Measurements from ENCODE around the gene ZNF331.

ZNF331 gene

GRCh38 chr19:53577968-53578367, 40.0 kb downstream of the ZNF331 start:
- no peak for DNase-seq

- no peak for DNase-seq
Measured at GRCh38 chr19:53579518-53579917, 41.6 kb downstream of the ZNF331 start.

DNA sequence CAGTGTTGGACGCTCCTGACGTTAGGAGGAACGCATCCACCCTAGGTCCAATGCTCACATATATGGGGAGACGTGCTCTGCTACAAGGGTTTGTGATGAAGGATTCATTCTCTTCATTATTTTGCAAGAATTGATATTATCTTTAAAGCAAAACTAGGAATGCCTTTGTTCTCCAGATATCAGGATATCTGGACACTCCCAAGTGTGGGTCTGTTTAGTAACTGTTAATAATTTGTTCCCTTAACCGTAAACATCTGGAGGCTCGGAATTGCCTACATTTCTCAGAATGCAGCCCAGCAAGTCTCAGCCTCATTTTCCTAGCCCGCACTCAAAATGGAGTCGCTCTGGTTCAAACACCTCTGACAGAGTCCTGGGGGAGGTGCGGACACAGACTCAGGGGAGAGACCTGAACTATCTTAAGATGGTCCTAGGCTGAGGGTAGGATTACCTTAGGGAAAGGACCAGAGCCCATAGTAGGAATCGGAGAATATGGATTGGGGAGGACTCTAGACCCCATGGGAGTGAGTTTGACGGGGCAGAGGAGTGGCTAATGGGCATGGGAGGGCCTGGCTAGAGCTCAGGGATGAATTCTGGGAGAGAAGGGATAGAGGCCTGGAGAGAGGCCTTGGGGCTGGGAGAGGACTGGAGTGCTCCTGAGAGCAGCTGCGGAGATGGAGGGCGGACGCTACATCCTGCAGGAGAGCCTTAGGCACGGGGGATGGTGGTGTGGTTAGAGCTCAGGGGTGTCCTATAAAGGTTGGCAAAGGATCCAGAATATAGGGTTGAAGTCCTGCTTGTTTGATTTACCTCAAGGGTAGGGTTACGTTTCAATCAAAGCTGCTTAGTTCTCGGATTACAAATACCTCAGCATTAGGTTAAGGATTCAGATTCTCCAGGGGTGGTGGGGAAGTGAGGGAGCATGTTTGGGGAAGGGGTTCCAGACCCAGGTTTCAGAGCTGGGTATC, 43.2 kb downstream of the ZNF331 start:
- DNase-seq = no peak

DNA sequence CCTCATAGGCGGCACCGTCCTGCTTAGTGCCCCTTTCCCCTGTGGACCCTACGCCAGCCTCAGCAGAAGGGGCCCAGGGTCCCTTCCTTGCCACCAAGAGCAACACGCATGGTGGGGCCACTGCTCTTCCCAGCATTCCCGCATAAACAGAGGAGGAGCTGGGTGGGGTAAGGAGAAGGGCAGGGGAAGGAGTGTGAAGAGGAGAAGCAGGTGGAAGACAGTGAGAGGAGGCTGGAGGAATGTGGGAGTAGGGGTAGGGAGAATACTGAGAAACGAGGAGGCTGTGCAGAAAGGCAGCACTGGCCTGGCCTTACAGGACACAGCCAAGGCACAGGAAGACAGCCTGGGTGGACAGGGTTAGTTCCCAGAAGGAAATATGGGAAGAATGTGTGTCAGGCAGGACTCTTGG, 43.9 kb downstream of the ZNF331 start:
- no peak for DNase-seq

- DNase-seq = no peak
Measured at GRCh38 chr19:53583181-53583580, 45.2 kb downstream of the ZNF331 start.

DNA sequence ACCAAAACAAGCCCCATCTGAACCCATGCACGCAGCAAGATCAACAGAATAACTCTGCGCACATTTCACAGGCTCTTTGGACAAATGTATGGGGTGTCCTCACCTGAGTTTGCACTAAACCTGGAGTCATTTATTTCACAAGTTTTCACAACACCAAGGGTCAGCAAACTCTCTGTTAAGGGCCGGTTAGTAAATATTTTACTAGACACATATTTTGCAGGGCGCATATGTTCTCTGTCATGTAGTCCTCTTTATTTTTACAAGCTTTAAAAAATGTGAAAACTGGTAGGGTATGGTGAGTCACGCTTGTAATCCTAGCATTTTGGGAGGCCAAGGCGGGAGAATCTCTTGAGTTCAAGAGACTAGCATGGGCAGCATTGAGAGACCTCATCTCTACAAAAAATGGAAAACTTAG, 48.3 kb downstream of the ZNF331 start:
- DNase-seq = no peak

- DNase-seq = no peak
Measured at GRCh38 chr19:53594811-53595509, 57.0 kb downstream of the ZNF331 start.

GRCh38 chr19:53595510-53595867, 57.5 kb downstream of the ZNF331 start:
- no peak for DNase-seq

DNA sequence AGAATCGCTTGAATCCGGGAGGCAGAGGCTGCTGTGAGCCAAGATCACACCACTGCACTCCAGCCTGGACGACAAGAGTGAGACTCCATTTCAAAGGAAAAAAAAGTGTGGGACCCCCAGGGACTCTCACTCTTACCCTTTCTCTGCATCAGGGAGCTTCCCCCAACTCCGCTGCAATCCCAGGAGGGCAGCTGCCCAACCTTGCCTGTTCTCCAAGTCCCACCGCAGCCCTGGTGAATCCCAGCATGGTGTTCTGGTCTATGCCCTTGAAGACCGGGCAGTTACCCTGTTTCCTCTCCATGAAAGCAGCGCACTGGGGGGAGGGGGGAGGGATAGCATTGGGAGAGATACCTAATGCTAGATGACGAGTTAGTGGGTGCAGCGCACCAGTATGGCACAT, 58.1 kb downstream of the ZNF331 start:
- no peak for DNase-seq

DNA sequence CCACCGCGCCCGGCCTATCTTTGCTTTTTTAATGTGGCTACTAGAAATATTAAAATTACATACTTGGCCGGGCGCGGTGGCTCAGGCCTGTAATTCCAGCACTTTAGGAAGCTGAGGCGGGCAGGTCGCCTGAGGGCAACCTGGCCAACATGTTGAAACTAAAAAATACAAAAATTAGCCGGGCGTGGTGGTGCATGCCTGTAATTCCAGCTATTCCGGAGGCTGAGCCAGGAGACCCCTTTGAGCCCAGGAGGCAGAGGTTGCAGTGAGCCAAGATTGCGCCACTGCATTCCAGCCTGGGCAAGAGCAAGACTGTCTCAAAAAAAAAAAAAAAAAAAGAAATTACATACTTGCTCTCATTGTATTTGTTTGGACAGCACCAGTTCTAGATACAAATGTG, 59.1 kb downstream of the ZNF331 start:
- DNase-seq = no peak

GRCh38 chr19:53598361-53598760, 60.4 kb downstream of the ZNF331 start:
- no peak for DNase-seq

- no peak for DNase-seq
Measured at GRCh38 chr19:53600217-53600616, 62.3 kb downstream of the ZNF331 start.

- DNase-seq = no peak
Measured at GRCh38 chr19:53606031-53606430, 68.1 kb downstream of the ZNF331 start.

GRCh38 chr19:53608381-53608780, 70.4 kb downstream of the ZNF331 start:
- no peak for DNase-seq

- DNase-seq = no peak
Measured at GRCh38 chr19:53612762-53613526, 75.0 kb downstream of the ZNF331 start.

DNA sequence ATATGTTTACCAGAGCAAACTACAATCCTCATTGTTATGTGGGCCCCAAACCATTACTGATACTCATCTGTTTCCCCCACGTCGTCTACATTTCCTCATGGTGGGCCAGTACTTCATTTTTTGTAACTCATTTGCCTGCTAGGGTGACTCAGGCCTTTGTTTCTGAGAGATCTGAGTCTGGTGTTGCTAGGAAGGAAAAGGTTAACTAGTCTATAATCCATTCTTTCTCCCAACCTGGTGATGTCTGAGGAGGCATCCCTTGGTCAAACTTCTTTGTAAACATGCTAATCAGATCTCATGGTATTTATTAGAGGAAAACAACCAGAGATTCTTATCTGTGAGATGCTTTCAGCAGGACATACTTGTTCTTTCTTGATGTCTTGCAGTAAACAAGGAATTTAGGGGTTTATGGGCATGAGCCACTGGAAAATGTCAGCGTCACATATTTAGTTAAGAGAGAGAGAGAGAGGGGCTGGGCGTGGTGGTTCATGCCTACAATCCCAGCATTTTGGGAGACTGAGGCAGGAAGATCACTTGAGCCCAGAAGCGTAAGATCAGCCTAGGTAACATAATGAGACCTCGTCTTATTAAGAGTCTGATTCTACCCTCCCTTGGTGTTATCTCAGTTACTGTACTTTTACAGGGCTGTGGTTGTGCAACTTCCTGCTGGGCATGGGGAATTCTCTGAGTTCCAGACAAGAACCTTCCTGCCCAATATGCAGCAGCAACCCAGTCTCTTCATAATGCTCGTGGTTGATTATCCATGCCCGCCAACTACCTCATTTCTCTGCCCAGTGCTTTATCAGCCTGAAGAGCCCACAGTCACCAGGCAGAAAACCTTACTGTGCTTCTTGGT, 84.2 kb downstream of the ZNF331 start:
- no peak for DNase-seq

GRCh38 chr19:53624771-53625545, 87.0 kb downstream of the ZNF331 start:
- DNase-seq = no peak

DNA sequence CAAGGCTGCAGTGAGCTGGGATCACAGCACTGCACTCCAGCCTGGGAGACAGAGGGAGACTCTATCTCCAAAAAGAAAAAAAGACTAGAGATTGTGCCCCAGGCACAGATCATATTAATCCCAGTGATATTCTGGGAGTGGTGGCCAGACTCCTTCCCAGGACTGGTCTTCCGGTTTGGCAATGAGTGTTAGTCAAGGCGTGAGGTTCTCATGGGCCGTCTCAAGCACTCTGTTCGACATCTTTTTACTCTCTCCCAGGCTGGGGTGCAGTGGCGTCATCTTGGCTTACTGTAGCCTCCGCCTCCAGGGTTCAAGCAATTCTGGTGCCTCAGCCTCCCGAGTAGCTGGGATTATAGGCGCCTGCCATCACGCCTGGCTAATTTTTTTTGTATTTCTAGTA, 88.5 kb downstream of the ZNF331 start:
- DNase-seq = no peak

- DNase-seq = no peak
Measured at GRCh38 chr19:53626976-53627375, 89.0 kb downstream of the ZNF331 start.

Data from left hindlimb (tissue), 1 donor.